CD8-positive, alpha-beta memory T cell (primary cell): Measurements from ENCODE around the gene SLC23A2. TPM values are rescaled to one million over a fixed set of nuclear protein-coding genes. Genes with fewer than 3 reads are reported as not detected.

Experiments
- CTCF ChIA-PET: fragments of 350-600 bp; sonication (Branson Sonifier 250); formaldehyde crosslinking; loops from one replicate; lab custom pipeline; 2021; ENCODE audit warnings: antibody characterized with exemption; lab: Charles Lee
- POLR2A ChIA-PET: fragments of 350-600 bp; sonication (Branson Sonifier 250); formaldehyde crosslinking; loops from one replicate; lab custom pipeline; 2021; ENCODE audit warnings: antibody characterized with exemption; lab: Charles Lee
- DNase-seq, 5 donors: peaks; one replicate each; pipeline versions ENCODE4 v3.0.0 to v3.0.0-alpha.2; 2020 to 2022; ENCODE audit warnings: mixed read lengths in 1 of 5
- H3K27ac ChIP-seq: one replicate; pipeline ENCODE4 v1.7.0; 2013; ENCODE audit warnings: low read depth, mild to moderate bottlenecking, low read length, moderate library complexity
- H3K27me3 ChIP-seq: 2 replicates; pipeline ENCODE4 v1.7.0; 2013; ENCODE audit warnings: low read length, mild to moderate bottlenecking; ENCODE audit not compliant: insufficient read depth, poor library complexity, severe bottlenecking
- H3K36me3 ChIP-seq: 2 replicates; pipeline ENCODE4 v1.7.0; 2013; ENCODE audit warnings: mild to moderate bottlenecking, low read length, moderate library complexity; ENCODE audit not compliant: insufficient read depth
- H3K4me1 ChIP-seq: 2 replicates; pipeline ENCODE4 v1.7.0; 2013; ENCODE audit warnings: mild to moderate bottlenecking, low read length, moderate library complexity; ENCODE audit not compliant: insufficient read depth
- H3K4me3 ChIP-seq: 2 replicates; pipeline ENCODE4 v1.7.0; 2013; ENCODE audit warnings: mild to moderate bottlenecking, low read length
- H3K9me3 ChIP-seq: 2 replicates; pipeline ENCODE4 v1.7.0; 2013; ENCODE audit warnings: mild to moderate bottlenecking, low read length
- H3K27ac Mint-ChIP-seq, 8 donors: one replicate each; pipeline ENCODE4 v1.8.0; 2020 to 2021; ENCODE audit warnings: mixed read lengths in 8 of 8, mild to moderate bottlenecking in 6 of 8, inconsistent platforms in 3 of 8, moderate library complexity in 3 of 8
- H3K27me3 Mint-ChIP-seq, 2 donors: one replicate each; pipeline ENCODE4 v1.8.0; 2020 to 2021; ENCODE audit warnings: mixed read lengths in 2 of 2, mild to moderate bottlenecking in 1 of 2, moderate library complexity in 1 of 2
- H3K36me3 Mint-ChIP-seq, 3 donors: one replicate each; pipeline ENCODE4 v1.8.0; 2020 to 2021; ENCODE audit warnings: mixed read lengths in 3 of 3, inconsistent platforms in 1 of 3, mild to moderate bottlenecking in 1 of 3
- H3K4me1 Mint-ChIP-seq, 3 donors: one replicate each; pipeline ENCODE4 v1.8.0; 2020 to 2021; ENCODE audit warnings: mixed read lengths in 3 of 3, inconsistent platforms in 1 of 3, mild to moderate bottlenecking in 1 of 3
- H3K4me3 Mint-ChIP-seq, 7 donors: one replicate each; pipeline ENCODE4 v1.8.0; 2020 to 2021; ENCODE audit warnings: mixed read lengths in 7 of 7, mild to moderate bottlenecking in 6 of 7, moderate library complexity in 4 of 7, inconsistent platforms in 2 of 7
- H3K9me3 Mint-ChIP-seq, 5 donors: one replicate each; pipeline ENCODE4 v1.8.0; 2020 to 2022; ENCODE audit warnings: mixed read lengths in 5 of 5, mild to moderate bottlenecking in 3 of 5, moderate library complexity in 2 of 5, inconsistent platforms in 1 of 5
- polyA plus RNA-seq: library from polyadenylated mRNA; unstranded; fragments of 300-500 nt; fragmentation: Illumina TruSeq; gene quantifications from one replicate; pipeline ENCODE4 v1.2.3, GENCODE V29; 2021
- total RNA-seq, 2 experiments: library from RNA; stranded (reverse); gene quantifications; one replicate each; pipeline ENCODE4 v1.2.3, GENCODE V29; 2021

SLC23A2 gene
- total and polyA plus RNA-seq, 3 experiments from 2014 or later, result 6.7 to 24.3 (median 20.6) TPM

DNA sequence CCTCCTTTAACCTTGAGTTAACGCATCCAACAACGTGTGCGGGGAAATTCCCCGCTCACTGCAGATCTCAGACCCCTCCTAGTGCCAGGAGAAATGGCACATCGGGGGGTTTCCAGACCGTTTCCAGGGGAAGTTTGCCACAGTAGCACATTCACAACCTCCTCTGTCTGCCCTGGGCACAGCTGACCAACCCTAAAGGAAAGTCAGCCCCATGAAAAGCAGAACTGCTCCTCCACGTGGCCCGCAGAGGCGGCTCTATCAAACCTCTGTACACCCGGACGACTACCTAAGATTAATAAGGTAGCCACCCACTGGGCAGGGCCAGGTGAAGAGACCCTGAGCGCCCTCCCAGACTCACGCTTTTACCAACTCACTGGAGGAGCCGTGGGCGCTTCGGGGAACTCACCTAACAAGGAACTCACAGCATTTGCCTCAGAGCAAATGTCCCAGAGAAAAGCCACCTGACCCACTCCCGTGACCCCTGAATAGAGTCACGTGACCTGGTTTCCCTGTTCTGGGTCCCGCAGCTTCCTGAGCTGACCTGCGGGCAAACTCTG is 186.5 kb downstream of the SLC23A2 start:
- CTCF ChIA-PET, result interaction anchor here (0.9 to 1.6 kb wide), 8 partner anchors 15 to 390 kb away, joined by 3 to 6 read pairs (median 4); no protein-coding TSS in a partner anchor
- H3K36me3 Mint-ChIP-seq, result peaks cover 0 to 27% (median 2%) of the 10 kb centered on the region in 3 donors

DNA sequence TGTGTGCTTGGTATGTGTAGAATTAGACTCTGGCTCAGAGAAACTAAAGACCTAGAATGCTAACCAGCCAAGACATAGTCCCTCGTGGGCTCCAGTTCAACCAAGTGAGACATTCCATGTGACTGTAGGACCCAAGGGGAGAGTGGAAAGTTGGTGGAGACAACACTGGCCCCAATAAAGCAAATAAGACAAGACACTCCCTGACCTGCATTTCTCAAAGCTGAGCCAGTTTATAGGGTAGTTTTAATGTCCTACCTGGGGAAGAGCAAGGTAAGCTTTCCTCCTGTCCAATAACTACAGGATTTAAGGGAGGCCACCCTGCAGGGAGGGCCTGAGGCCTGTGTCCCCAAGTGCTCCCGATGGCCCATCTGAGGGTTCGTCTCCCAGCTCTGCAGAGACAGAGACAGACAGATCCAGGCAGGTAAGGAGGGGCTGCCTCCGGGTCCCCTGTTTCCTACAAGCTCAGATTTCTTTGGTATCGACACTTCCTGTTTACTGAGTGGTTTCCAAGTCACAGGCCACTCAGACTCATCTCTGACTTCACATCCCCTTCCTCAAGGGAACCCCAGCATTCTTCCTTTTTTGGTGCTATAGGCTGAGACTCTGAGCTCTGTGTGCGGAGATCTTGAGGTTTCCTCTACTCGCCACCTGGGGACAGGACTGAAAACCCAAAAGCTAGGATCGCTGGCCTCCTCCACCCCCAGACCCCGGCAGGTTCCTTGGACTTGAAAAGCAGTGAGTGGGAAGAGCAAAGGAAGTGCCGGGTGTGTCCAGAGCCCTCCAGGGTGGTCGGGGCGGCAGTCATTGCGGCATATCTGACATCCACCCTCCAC is 187.2 kb downstream of the SLC23A2 start:
- Mint-ChIP-seq H3K36me3 (peaks cover 0 to 25% (median 0%) of the 10 kb centered on the region in 3 donors), H3K27ac (peak overlapping the region; percentile 99 to 100 (median 100)), H3K4me1 (peaks cover 75 to 86% (median 80%) of the 10 kb centered on the region in 3 donors), H3K9me3 (no peaks in the 10 kb centered on the region), H3K4me3 (peak overlapping the region; percentile 85 to 97 (median 92)), H3K27me3 (peaks cover 0 to 1% of the 10 kb centered on the region in 2 donors)
- Histone ChIP-seq H3K9me3 (no peaks in the 10 kb centered on the region), H3K4me1 (peaks cover 73% of the 10 kb centered on the region), H3K27me3 (no peaks in the 10 kb centered on the region), H3K27ac (peak overlapping the region; percentile 98), H3K4me3 (peak overlapping the region; percentile 78), H3K36me3 (no peaks in the 10 kb centered on the region)
- ChIA-PET CTCF (interaction anchor here (0.9 to 1.6 kb wide), 10 partner anchors 16 to 391 kb away, joined by 3 to 6 read pairs (median 4); partner anchors contain the start of gene CDS2), POLR2A (interaction anchor here (0.6 to 1.2 kb wide), 3 partner anchors 130 to 312 kb away, joined by 3 to 5 read pairs (median 3); partner anchors contain the start of genes CDS2 and PCNA)
- peak; percentile 51 to 88 (median 81) for DNase-seq

More for the DNA sequence above, 186.5 kb downstream of the SLC23A2 start:
- H3K4me1 ChIP-seq, result peaks cover 70% of the 10 kb centered on the region
- no peaks in the 10 kb centered on the region for H3K9me3 ChIP-seq
- H3K27ac ChIP-seq, result peak overlapping the region; percentile 98
- POLR2A ChIA-PET, result interaction anchor here (0.6 to 1.2 kb wide), 3 partner anchors 131 to 312 kb away, joined by 3 to 5 read pairs (median 3); partner anchors contain the start of genes CDS2 and PCNA
- Mint-ChIP-seq H3K4me1 (peaks cover 68 to 86% (median 73%) of the 10 kb centered on the region in 3 donors), H3K4me3 (peak overlapping the region; percentile 85 to 97 (median 92)), H3K27me3 (peaks cover 0 to 1% of the 10 kb centered on the region in 2 donors), H3K27ac (peak overlapping the region; percentile 99 to 100 (median 100)), H3K9me3 (no peaks in the 10 kb centered on the region)
- H3K4me3 ChIP-seq, result peak overlapping the region; percentile 78
- peak in 4 of 5 donors; percentile 67 to 87 (median 82) for DNase-seq
- H3K36me3 ChIP-seq, result peaks cover 4% of the 10 kb centered on the region
- H3K27me3 ChIP-seq, result no peaks in the 10 kb centered on the region

DNA sequence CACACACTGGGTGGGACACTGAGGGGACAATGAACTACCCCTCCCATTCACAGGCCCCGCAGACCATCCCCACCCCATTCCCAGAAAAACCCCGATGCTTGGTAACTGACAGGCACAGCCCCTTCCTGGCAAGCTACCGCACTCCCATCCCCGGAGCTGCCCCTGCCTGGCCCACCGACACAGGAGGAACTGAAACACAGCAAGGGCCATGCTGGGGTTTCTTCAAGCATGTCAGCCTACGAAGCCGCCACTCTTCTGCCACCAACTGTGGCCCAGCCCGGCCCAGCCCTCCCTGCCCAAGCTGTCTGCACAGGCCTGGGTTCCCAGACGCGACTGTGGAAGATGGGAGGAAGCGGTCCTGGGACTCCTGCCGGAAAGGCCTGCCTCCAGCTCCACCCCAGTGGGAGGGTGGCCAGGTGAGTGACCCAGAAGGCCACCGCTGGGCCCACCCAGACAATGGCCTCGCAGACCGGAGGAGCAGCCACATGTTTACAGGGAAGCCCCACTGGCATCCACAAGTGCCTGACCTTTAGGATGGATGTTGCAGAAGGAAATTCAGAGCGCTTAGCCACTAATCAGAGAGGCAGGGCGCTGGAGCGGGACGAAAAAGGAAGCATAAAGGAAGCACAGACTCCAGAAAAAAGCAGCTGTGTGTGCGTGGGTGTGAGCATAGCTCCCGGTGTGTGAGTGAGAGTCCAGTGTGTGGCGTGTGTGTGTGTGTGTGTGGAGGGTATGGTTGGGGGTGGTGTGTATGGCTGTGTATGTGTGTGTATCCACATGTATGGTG is 188.0 kb downstream of the SLC23A2 start:
- peak in 3 of 5 donors; percentile 12 to 52 (median 18) for DNase-seq
- peaks cover 78 to 88% (median 87%) of the 10 kb centered on the region in 3 donors for H3K4me1 Mint-ChIP-seq
- H3K4me3 ChIP-seq, result peak overlapping the region; percentile 78

DNA sequence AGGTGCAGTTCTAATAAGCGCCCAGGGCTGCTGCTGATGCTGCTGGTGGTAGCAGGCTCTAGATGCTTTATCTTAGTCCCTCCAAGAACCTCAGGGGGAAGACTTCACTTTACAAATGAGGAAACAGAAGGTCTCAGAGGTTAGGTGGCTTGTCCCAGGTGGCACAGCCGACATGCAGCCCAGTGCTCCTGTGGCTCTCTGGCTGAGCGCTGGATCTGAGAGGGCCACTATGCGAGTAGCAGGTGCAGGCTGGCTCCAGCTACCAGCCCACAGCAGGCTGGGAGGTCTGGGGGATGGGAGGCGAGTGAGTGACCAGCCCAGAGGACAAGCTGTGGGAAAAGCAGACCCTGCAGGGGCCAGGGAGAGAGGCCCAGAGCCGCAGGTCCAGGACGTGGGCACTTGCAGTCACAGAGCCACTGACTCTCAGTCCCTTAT is 188.7 kb downstream of the SLC23A2 start:
- H3K4me1 Mint-ChIP-seq, result peaks cover 82 to 93% (median 92%) of the 10 kb centered on the region in 3 donors
- H3K27ac Mint-ChIP-seq, result peak overlapping the region; percentile 99 to 100 (median 100)
- no peaks in the 10 kb centered on the region for H3K9me3 Mint-ChIP-seq
- Histone ChIP-seq H3K4me3 (peak overlapping the region; percentile 78), H3K27me3 (no peaks in the 10 kb centered on the region), H3K27ac (peak overlapping the region; percentile 98), H3K4me1 (peaks cover 87% of the 10 kb centered on the region), H3K9me3 (no peaks in the 10 kb centered on the region), H3K36me3 (no peaks in the 10 kb centered on the region)
- H3K27me3 Mint-ChIP-seq, result peaks cover 0 to 1% of the 10 kb centered on the region in 2 donors
- H3K36me3 Mint-ChIP-seq, result peaks cover 0 to 24% (median 3%) of the 10 kb centered on the region in 3 donors
- peak overlapping the region; percentile 85 to 97 (median 92) for H3K4me3 Mint-ChIP-seq
- peak in 2 of 5 donors; percentile 9 to 29 for DNase-seq
- CTCF ChIA-PET, result interaction anchor here (1.0 to 1.7 kb wide), 2 partner anchors 24 to 288 kb away, joined by 3 to 4 read pairs; no protein-coding TSS in a partner anchor
- POLR2A ChIA-PET, result interaction anchor here (0.7 kb wide), 1 partner anchor 18 kb away, joined by 3 read pairs; no protein-coding TSS in a partner anchor

More for the DNA sequence above, 188.0 kb downstream of the SLC23A2 start:
- Mint-ChIP-seq H3K36me3 (peaks cover 0 to 23% (median 0%) of the 10 kb centered on the region in 3 donors), H3K27ac (peak overlapping the region; percentile 99 to 100 (median 100)), H3K4me3 (peak overlapping the region; percentile 85 to 97 (median 92)), H3K27me3 (peaks cover 0 to 1% of the 10 kb centered on the region in 2 donors), H3K9me3 (no peaks in the 10 kb centered on the region)
- CTCF ChIA-PET, result interaction anchor here (0.9 to 1.6 kb wide), 7 partner anchors 16 to 313 kb away, joined by 3 to 6 read pairs (median 4); partner anchors contain the start of gene CDS2
- Histone ChIP-seq H3K36me3 (no peaks in the 10 kb centered on the region), H3K27ac (peak overlapping the region; percentile 98), H3K27me3 (no peaks in the 10 kb centered on the region), H3K4me1 (peaks cover 81% of the 10 kb centered on the region), H3K9me3 (no peaks in the 10 kb centered on the region)
- POLR2A ChIA-PET, result interaction anchor here (1.0 to 1.2 kb wide), 2 partner anchors 306 to 313 kb away, joined by 3 to 5 read pairs; partner anchors contain the start of genes CDS2 and PCNA

DNA sequence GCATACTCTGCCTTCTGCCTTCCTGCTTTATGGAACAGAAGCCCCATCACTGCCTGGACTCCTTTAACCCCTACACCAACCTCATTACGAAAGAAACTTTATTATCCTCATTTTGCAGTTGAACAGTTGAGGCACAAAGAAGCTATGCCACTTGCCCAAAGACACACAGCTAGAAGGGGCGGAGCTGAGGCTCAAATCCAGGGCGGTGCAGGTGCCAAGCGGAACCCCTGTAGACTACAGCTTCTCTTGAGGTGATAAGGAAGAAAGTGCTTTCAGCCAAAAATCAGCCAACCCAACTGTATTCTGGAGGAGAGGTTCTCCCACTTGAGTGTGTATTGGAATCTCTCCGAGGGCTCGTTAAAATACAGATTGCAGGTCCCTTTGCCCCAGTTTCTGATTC is 189.1 kb downstream of the SLC23A2 start:
- Histone ChIP-seq H3K36me3 (no peaks in the 10 kb centered on the region), H3K4me3 (peak overlapping the region; percentile 78), H3K27ac (peak overlapping the region; percentile 98), H3K27me3 (no peaks in the 10 kb centered on the region), H3K4me1 (peaks cover 87% of the 10 kb centered on the region), H3K9me3 (no peaks in the 10 kb centered on the region)
- ChIA-PET CTCF (interaction anchor here (1.0 to 1.7 kb wide), 3 partner anchors 14 to 288 kb away, joined by 3 to 5 read pairs (median 4); no protein-coding TSS in a partner anchor), POLR2A (interaction anchor here (0.7 kb wide), 1 partner anchor 17 kb away, joined by 3 read pairs; no protein-coding TSS in a partner anchor)
- no peak for DNase-seq
- Mint-ChIP-seq H3K27me3 (peaks cover 0 to 1% of the 10 kb centered on the region in 2 donors), H3K27ac (peak overlapping the region; percentile 99 to 100 (median 100)), H3K4me1 (peaks cover 80 to 92% (median 92%) of the 10 kb centered on the region in 3 donors), H3K36me3 (peaks cover 0 to 23% (median 5%) of the 10 kb centered on the region in 3 donors), H3K4me3 (peak overlapping the region; percentile 81 to 97 (median 90)), H3K9me3 (no peaks in the 10 kb centered on the region)

DNA sequence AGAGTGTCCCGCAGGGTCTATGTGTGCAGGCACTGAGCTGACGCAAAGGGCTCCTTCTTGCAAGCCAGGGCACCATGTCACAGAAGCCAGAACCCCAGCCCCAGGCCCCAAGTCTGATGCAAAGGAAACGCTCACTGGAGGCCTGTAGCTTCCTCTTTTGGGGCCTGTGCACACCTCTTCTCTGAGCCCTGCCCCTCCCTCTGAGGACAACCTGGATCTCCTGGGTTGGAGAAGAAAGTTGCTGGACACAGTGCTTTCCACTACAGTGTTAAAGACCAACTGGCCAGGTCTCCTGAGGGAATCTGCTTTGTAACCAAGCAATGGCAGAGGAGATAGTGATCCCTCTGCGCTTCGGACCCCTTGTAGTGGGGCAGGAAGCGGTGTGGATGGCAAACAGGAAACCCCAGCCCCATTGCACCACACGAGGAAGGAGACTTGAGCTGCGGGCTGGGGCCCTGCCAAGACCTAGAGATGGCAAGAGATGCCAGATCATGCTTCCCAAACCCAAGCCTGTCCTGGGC is 189.6 kb downstream of the SLC23A2 start:
- peaks cover 0 to 1% of the 10 kb centered on the region in 2 donors for H3K27me3 Mint-ChIP-seq
- peak overlapping the region; percentile 99 to 100 (median 100) for H3K27ac Mint-ChIP-seq
- Histone ChIP-seq H3K27me3 (no peaks in the 10 kb centered on the region), H3K36me3 (no peaks in the 10 kb centered on the region), H3K9me3 (no peaks in the 10 kb centered on the region), H3K27ac (peak overlapping the region; percentile 98), H3K4me3 (peak overlapping the region; percentile 31), H3K4me1 (peaks cover 87% of the 10 kb centered on the region)
- peak overlapping the region; percentile 81 to 97 (median 90) for H3K4me3 Mint-ChIP-seq
- peaks cover 0 to 22% (median 7%) of the 10 kb centered on the region in 3 donors for H3K36me3 Mint-ChIP-seq
- ChIA-PET POLR2A (interaction anchor here (0.6 kb wide), 1 partner anchor 32 kb away, joined by 4 read pairs; no protein-coding TSS in a partner anchor), CTCF (interaction anchor here (1.0 to 1.7 kb wide), 3 partner anchors 14 to 289 kb away, joined by 3 to 5 read pairs (median 4); no protein-coding TSS in a partner anchor)
- H3K4me1 Mint-ChIP-seq, result peaks cover 81 to 92% (median 91%) of the 10 kb centered on the region in 3 donors
- DNase-seq, result peak; percentile 48 to 88 (median 80)
- H3K9me3 Mint-ChIP-seq, result no peaks in the 10 kb centered on the region
